SU-DHL-6 (cell line): ENCODE results near the gene NUBP2.

Experiments used
- H2AFZ ChIP-seq: fragments of 200-600 bp; sonication (generic); 2 replicates; pipeline ENCODE4 v1.6.1; 2014; ENCODE audit warnings: low read depth, mild to moderate bottlenecking, moderate library complexity, mixed read lengths, antibody characterized with exemption, low read length; ENCODE audit not compliant: severe bottlenecking
- H3F3A ChIP-seq: fragments of 200-600 bp; shearing (Covaris generic); 2 replicates; pipeline ENCODE4 v1.6.0; 2016; ENCODE audit warnings: antibody characterized with exemption, mild to moderate bottlenecking; ENCODE audit not compliant: insufficient read depth
- H3K27ac ChIP-seq: fragments of 200-600 bp; sonication (generic); 2 replicates; pipeline ENCODE4 v1.5.1; 2016; ENCODE audit warnings: low read depth, mild to moderate bottlenecking, low read length, moderate library complexity, mixed read lengths
- H3K27me3 ChIP-seq: fragments of 200-600 bp; sonication (generic), shearing (Covaris generic); 2 replicates; pipeline ENCODE4 v1.6.0; 2014; ENCODE audit warnings: mild to moderate bottlenecking, low read length
- H3K36me3 ChIP-seq: fragments of 200-600 bp; sonication (generic); 2 replicates; pipeline ENCODE4 v1.6.1; 2014; ENCODE audit warnings: mild to moderate bottlenecking, low read length, mixed read lengths
- H3K4me2 ChIP-seq: fragments of 300-600, 200-600 bp; shearing (Covaris generic), sonication (generic); 2 replicates; pipeline ENCODE4 v1.6.0; 2014; ENCODE audit warnings: low read length, low read depth, mild to moderate bottlenecking; ENCODE audit not compliant: poor library complexity, severe bottlenecking
- H3K4me3 ChIP-seq: fragments of 200-600 bp; sonication (generic); 2 replicates; pipeline ENCODE4 v1.5.1; 2014; ENCODE audit warnings: antibody characterized with exemption, low read length, mild to moderate bottlenecking, mixed read lengths; ENCODE audit not compliant: insufficient read depth, poor library complexity, severe bottlenecking
- H3K79me2 ChIP-seq: fragments of 200-600 bp; sonication (generic); 2 replicates; pipeline ENCODE4 v1.6.1; 2014; ENCODE audit warnings: mild to moderate bottlenecking, low read length, moderate library complexity; ENCODE audit not compliant: insufficient read depth
- H3K9ac ChIP-seq: fragments of 200-600 bp; sonication (generic); 2 replicates; pipeline ENCODE4 v1.7.0; 2014; ENCODE audit warnings: mild to moderate bottlenecking, low read length
- H3K9me2 ChIP-seq: fragments of 200-600 bp; sonication (generic); replicated peaks from 2 replicates; pipeline ENCODE4 v1.6.1; 2014; ENCODE audit warnings: low read length; ENCODE audit not compliant: insufficient read depth
- H3K9me3 ChIP-seq: fragments of 200-600 bp; sonication (generic); 2 replicates; pipeline ENCODE4 v1.6.1; 2014; ENCODE audit warnings: low read length, mixed read lengths; ENCODE audit not compliant: insufficient read depth
- H4K20me1 ChIP-seq: fragments of 200-600 bp; sonication (generic); 2 replicates; pipeline ENCODE4 v1.6.1; 2014; ENCODE audit warnings: low read depth, mild to moderate bottlenecking, antibody characterized with exemption, low read length, moderate library complexity, mixed read lengths
- CTCF ChIP-seq: fragments of 200-600 bp; sonication (generic); IDR thresholded peaks from one replicate; pipeline ENCODE4 v1.5.1; 2017; ENCODE audit warnings: antibody characterized with exemption, mild to moderate bottlenecking, low read length, moderate library complexity; ENCODE audit not compliant: insufficient read depth, poor library complexity, severe bottlenecking
- EZH2phosphoT487 ChIP-seq: fragments of 200-600 bp; sonication (generic), shearing (Covaris generic); conservative IDR thresholded peaks from 2 replicates; pipeline ENCODE4 v1.6.1; 2018; ENCODE audit warnings: mild to moderate bottlenecking, antibody characterized with exemption, low read length, moderate library complexity, mixed read lengths

Gene NUBP2

GRCh38 chr16:1788095-1788707, 5.4 kb downstream of the NUBP2 start:
- H3K9me3 ChIP-seq, result no peaks in the 10 kb centered on the region
- H3K36me3 ChIP-seq, result no peaks in the 10 kb centered on the region
- no peak overlapping the region for H3K4me3 ChIP-seq
- H3K9me2 ChIP-seq, result no peaks in the 10 kb centered on the region
- H3K79me2 ChIP-seq, result peaks cover 30% of the 10 kb centered on the region
- no peaks in the 10 kb centered on the region for H3F3A ChIP-seq
- H3K27ac ChIP-seq, result no peak overlapping the region
- no peak overlapping the region for H2AFZ ChIP-seq
- no peaks in the 10 kb centered on the region for H3K27me3 ChIP-seq
- no peaks in the 10 kb centered on the region for H4K20me1 ChIP-seq
- no peak overlapping the region for H3K9ac ChIP-seq
- H3K4me2 ChIP-seq, result no peak overlapping the region
- TF ChIP-seq CTCF (no peak), EZH2phosphoT487 (no peak)

GRCh38 chr16:1788708-1789100, 5.9 kb downstream of the NUBP2 start:
- H4K20me1 ChIP-seq, result no peaks in the 10 kb centered on the region
- H3K9me3 ChIP-seq, result no peaks in the 10 kb centered on the region
- no peak overlapping the region for H3K27ac ChIP-seq
- no peak overlapping the region for H3K4me3 ChIP-seq
- TF ChIP-seq EZH2phosphoT487, result no peak
- TF ChIP-seq CTCF, result no peak
- no peaks in the 10 kb centered on the region for H3K36me3 ChIP-seq
- no peak overlapping the region for H3K4me2 ChIP-seq
- no peaks in the 10 kb centered on the region for H3F3A ChIP-seq
- H3K27me3 ChIP-seq, result no peaks in the 10 kb centered on the region
- H2AFZ ChIP-seq, result no peak overlapping the region
- H3K9ac ChIP-seq, result no peak overlapping the region
- H3K9me2 ChIP-seq, result no peaks in the 10 kb centered on the region
- peaks cover 25% of the 10 kb centered on the region for H3K79me2 ChIP-seq

GRCh38 chr16:1789643-1790045, 6.9 kb downstream of the NUBP2 start:
- Histone ChIP-seq H3K79me2 (peaks cover 16% of the 10 kb centered on the region), H3K27ac (no peak overlapping the region)

More at GRCh38 chr16:1789643-1790045, 6.9 kb downstream of the NUBP2 start:
- H4K20me1 ChIP-seq, result no peaks in the 10 kb centered on the region
- no peaks in the 10 kb centered on the region for H3K9me3 ChIP-seq
- no peak overlapping the region for H3K4me3 ChIP-seq
- H3K9me2 ChIP-seq, result no peaks in the 10 kb centered on the region
- no peak for TF ChIP-seq CTCF
- no peak for TF ChIP-seq EZH2phosphoT487
- H3K27me3 ChIP-seq, result no peaks in the 10 kb centered on the region
- H2AFZ ChIP-seq, result no peak overlapping the region
- H3F3A ChIP-seq, result no peaks in the 10 kb centered on the region
- no peak overlapping the region for H3K9ac ChIP-seq
- H3K36me3 ChIP-seq, result no peaks in the 10 kb centered on the region
- H3K4me2 ChIP-seq, result no peak overlapping the region
